GM12801 (cell line): ENCODE results near the gene CDK18.

Experiments
- CTCF ChIP-seq: IDR thresholded peaks from one replicate; pipeline ENCODE4 v1.5.1; 2011; ENCODE audit warnings: control low read depth; ENCODE audit not compliant: insufficient read length; ENCODE audit errors: extremely low read depth

Gene CDK18

GRCh38 chr1:205465392-205465791 is 39.1 kb upstream of the CDK18 start:
- TF ChIP-seq CTCF, result no peak

DNA sequence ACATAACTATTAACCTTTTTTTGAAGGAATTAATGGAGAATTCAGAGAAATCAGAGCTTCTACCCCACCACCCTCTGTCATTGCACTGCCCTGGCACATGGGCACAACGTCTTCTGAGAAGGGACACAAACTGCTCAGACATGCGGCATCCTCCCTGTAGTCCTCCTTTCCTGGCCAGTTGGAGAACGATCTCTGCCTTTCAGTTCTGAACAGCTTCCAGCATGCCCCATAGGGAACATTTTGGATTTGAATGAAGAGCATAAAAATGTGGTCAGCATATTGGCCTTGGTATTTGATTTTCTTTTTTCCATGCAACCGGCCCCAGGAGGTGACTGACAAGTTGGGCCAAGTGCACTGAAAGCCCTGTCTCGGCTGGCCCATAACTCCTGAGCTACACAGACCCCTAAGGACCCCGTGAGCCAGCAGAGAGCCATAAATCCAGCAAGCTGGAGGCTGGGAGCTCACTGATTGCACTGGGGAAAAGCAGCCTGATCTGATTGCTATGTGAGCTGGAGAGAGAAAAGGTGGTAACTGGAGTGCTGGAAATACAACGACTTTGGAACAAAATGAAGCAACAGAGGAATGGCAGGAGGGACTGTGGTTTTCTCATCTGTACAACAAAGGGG is 37.8 kb upstream of the CDK18 start:
- TF ChIP-seq CTCF, result no peak

DNA sequence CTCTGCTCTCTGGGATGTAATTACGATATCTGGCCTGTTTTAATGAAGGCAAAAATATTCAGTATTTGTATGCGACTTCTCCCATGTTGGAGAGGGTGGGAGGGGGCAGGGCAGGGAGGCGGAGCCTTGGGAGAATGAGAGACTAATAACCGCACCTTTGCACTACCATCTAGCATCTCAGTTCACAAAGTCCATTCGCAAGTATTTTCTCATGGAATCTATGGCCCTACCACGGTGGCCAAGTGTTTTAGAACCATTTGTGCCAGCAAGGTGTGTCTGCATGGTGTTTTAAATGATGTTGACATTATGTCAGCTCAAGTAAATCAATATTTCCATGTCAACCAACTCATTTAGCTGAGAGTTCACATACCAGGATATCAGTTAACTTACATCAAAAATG is 34.3 kb upstream of the CDK18 start:
- TF ChIP-seq CTCF, result no peak

GRCh38 chr1:205472737-205473441 is 31.6 kb upstream of the CDK18 start:
- TF ChIP-seq CTCF, result no peak

DNA sequence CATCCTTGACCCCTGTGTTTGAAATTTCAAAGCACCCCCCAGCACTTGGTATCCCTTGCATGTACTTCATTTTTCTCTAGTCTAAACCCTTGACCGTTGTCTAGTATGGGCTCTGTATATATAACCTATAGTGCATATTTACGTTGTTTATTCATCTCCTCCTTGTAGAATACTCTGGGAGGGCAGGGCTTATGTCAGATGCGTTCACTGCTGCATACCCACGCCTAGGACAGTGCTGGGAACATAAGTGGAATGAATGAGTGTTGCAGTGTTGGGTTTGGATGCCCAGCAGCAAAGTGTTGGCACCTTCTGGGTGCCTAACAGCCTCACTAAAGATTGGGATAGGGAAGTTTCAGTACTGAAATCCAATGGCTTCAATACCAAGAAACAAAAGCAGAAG is 31.0 kb upstream of the CDK18 start:
- no peak for TF ChIP-seq CTCF

DNA sequence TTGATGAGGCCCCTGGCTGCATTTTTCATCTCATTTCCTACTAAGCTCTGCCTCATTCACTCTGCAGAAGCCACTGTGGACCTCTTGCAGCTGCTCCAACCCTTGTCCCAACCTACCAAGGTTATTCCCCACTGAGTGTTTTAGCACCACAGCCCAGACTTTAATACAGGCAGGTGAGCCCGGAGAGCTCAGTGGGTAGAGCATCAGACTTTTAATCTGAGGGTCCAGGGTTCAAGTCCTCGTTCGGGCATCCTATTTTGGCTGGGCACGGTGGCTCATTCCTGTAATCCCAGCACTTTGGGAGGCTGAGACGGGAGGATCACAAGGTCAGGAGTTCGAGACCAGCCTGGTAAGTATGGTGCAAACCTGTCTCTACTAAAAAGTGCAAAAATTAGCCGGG is 30.5 kb upstream of the CDK18 start:
- TF ChIP-seq CTCF, result no peak

- TF ChIP-seq CTCF, result no peak
These were observed 29.9 kb upstream of the CDK18 start for GRCh38 chr1:205474571-205474970.
